H1 (cell line): Measurements from ENCODE around the gene STAT4. TPM values are rescaled to one million over a fixed set of nuclear protein-coding genes. Genes with fewer than 3 reads are reported as not detected.

Experiments
- CTCF ChIA-PET: fragments of 300-600 bp; sonication (Branson Sonifier 250); formaldehyde crosslinking; loops from one replicate; lab custom pipeline; 2021; ENCODE audit not compliant: partially characterized antibody; lab: Charles Lee
- POLR2A ChIA-PET: fragments of 300-600 bp; sonication (Branson Sonifier 250); formaldehyde crosslinking; loops from one replicate; lab custom pipeline; 2021; ENCODE audit warnings: inconsistent platforms; ENCODE audit not compliant: partially characterized antibody; lab: Charles Lee
- DNase-seq, 2 experiments: peaks; one replicate each; pipeline versions ENCODE4 v3.0.0 to v3.0.0-alpha.2; 2010 to 2022; ENCODE audit warnings: low spot score in 2 of 2, low read depth in 1 of 2, mixed read lengths in 1 of 2
- FAIRE-seq: peaks from 2 replicates; lab custom pipeline; 2011; peaks lifted over from hg19 to GRCh38; lab: Jason Lieb, UNC
- H2AFZ ChIP-seq: 2 replicates; pipeline ENCODE4 v1.8.1; 2012; ENCODE audit warnings: low read length, inconsistent platforms
- H2AK5ac ChIP-seq: 2 replicates; pipeline ENCODE4 v1.6.1; 2013; ENCODE audit warnings: low read depth, low read length
- H2BK120ac ChIP-seq: replicated peaks from 2 replicates; pipeline ENCODE3; 2013; ENCODE audit warnings: low read depth, low read length, inconsistent platforms
- H2BK12ac ChIP-seq: 2 replicates; pipeline ENCODE4 v1.6.1; 2013; ENCODE audit warnings: low read depth, low read length
- H2BK15ac ChIP-seq: 2 replicates; pipeline ENCODE4 v1.6.1; 2013; ENCODE audit warnings: low read length
- H2BK20ac ChIP-seq: 2 replicates; pipeline ENCODE4 v1.6.1; 2013; ENCODE audit warnings: low read length
- H2BK5ac ChIP-seq: 2 replicates; pipeline ENCODE4 v1.6.1; 2013; ENCODE audit warnings: low read depth, low read length
- H3K14ac ChIP-seq: 2 replicates; pipeline ENCODE4 v1.6.1; 2013; ENCODE audit warnings: inconsistent platforms; ENCODE audit not compliant: insufficient read length
- H3K18ac ChIP-seq: 2 replicates; pipeline ENCODE4 v1.6.1; 2013; ENCODE audit warnings: low read length; ENCODE audit errors: extremely low read depth
- H3K23ac ChIP-seq: 2 replicates; pipeline ENCODE4 v1.6.1; 2013; ENCODE audit warnings: inconsistent platforms; ENCODE audit not compliant: insufficient read length
- H3K23me2 ChIP-seq: 2 replicates; pipeline ENCODE4 v1.6.1; 2013; ENCODE audit warnings: low read depth, low read length
- H3K27ac ChIP-seq: 2 replicates; pipeline ENCODE4 v1.6.1; 2011; ENCODE audit warnings: low read depth, low read length, inconsistent platforms
- H3K27me3 ChIP-seq, 4 experiments: replicated peaks in 1 of 4; 1 replicate in 1 of 4; 2 replicates in 3 of 4; pipeline versions ENCODE4 v1.6.1 to v1.8.1; 2011 to 2013; ENCODE audit warnings: low read length in 3 of 4, mild to moderate bottlenecking in 3 of 4, inconsistent platforms in 2 of 4, mixed read lengths in 2 of 4, moderate library complexity in 1 of 4; ENCODE audit not compliant: control insufficient read depth in 3 of 4, insufficient read depth in 3 of 4; ENCODE audit errors: extremely low read depth in 1 of 4
- H3K36me3 ChIP-seq, 4 experiments: 2 replicates each; pipeline versions ENCODE4 v1.6.1 to v1.8.1; 2011 to 2013; ENCODE audit warnings: mild to moderate bottlenecking in 4 of 4, low read length in 3 of 4, moderate library complexity in 2 of 4, control low read depth in 1 of 4, inconsistent platforms in 1 of 4; ENCODE audit not compliant: insufficient read depth in 4 of 4, control insufficient read depth in 2 of 4
- H3K4ac ChIP-seq: replicated peaks from 2 replicates; pipeline ENCODE3; 2013; ENCODE audit warnings: low read length, low read depth, mixed read lengths, inconsistent platforms; ENCODE audit not compliant: insufficient read length
- H3K4me1 ChIP-seq, 4 experiments: replicated peaks in 1 of 4; 1 replicate in 1 of 4; 2 replicates in 3 of 4; pipeline versions ENCODE4 v1.6.1 to v1.8.1; 2011 to 2013; ENCODE audit warnings: low read length in 3 of 4, inconsistent platforms in 2 of 4, mixed read lengths in 1 of 4; ENCODE audit not compliant: insufficient read depth in 4 of 4, control insufficient read depth in 3 of 4
- H3K4me2 ChIP-seq, 2 experiments: 2 replicates each; pipeline versions ENCODE4 v1.6.1 to v1.8.1; 2011 to 2013; ENCODE audit warnings: low read depth in 2 of 2, low read length in 2 of 2, control low read depth in 1 of 2, inconsistent platforms in 1 of 2, mild to moderate bottlenecking in 1 of 2; ENCODE audit not compliant: insufficient read depth in 1 of 2
- H3K4me3 ChIP-seq, 4 experiments: fragments of 200-600, 300-600 bp in 1 of 4; sonication (generic), shearing (Covaris generic), sonication (Bioruptor Twin) in 1 of 4; 2 replicates each; pipeline versions ENCODE4 v1.5.1 to v1.8.1; 2011 to 2016; ENCODE audit warnings: low read length in 4 of 4, low read depth in 3 of 4, control low read depth in 2 of 4, inconsistent platforms in 2 of 4, mild to moderate bottlenecking in 2 of 4, mixed read lengths in 1 of 4, moderate library complexity in 1 of 4; ENCODE audit not compliant: insufficient read depth in 2 of 4; ENCODE audit errors: extremely low read depth in 1 of 4
- H3K56ac ChIP-seq: replicated peaks from 2 replicates; pipeline ENCODE3; 2013; ENCODE audit warnings: low read depth, mild to moderate bottlenecking, mixed read lengths, low read length, inconsistent platforms; ENCODE audit not compliant: insufficient read length
- H3K79me1 ChIP-seq: 2 replicates; pipeline ENCODE4 v1.6.1; 2013; ENCODE audit warnings: low read depth, low read length, control low read depth
- H3K79me2 ChIP-seq, 2 experiments: 2 replicates each; pipeline versions ENCODE4 v1.6.1 to v1.8.1; 2012 to 2013; ENCODE audit warnings: low read length in 2 of 2, mild to moderate bottlenecking in 2 of 2, inconsistent platforms in 1 of 2; ENCODE audit not compliant: insufficient read depth in 2 of 2, control insufficient read depth in 1 of 2
- H3K9ac ChIP-seq, 4 experiments: replicated peaks in 1 of 4; 1 replicate in 1 of 4; 2 replicates in 3 of 4; pipeline versions ENCODE4 v1.6.1 to v1.8.1; 2011 to 2013; ENCODE audit warnings: low read depth in 3 of 4, low read length in 3 of 4, control low read depth in 2 of 4, mild to moderate bottlenecking in 2 of 4, moderate library complexity in 2 of 4, inconsistent platforms in 1 of 4; ENCODE audit errors: extremely low read depth in 1 of 4
- H3K9me3 ChIP-seq, 2 experiments: 2 replicates each; pipeline versions ENCODE4 v1.6.1 to v1.8.1; 2012 to 2013; ENCODE audit warnings: mild to moderate bottlenecking in 2 of 2, moderate library complexity in 2 of 2, control low read depth in 1 of 2, inconsistent platforms in 1 of 2, low read depth in 1 of 2, low read length in 1 of 2, mixed read lengths in 1 of 2; ENCODE audit not compliant: insufficient read depth in 2 of 2
- H4K20me1 ChIP-seq, 2 experiments: replicated peaks in 1 of 2; 2 replicates each; pipeline versions ENCODE3 to v1.8.1; 2011 to 2013; ENCODE audit warnings: inconsistent platforms in 2 of 2, low read length in 2 of 2, mild to moderate bottlenecking in 1 of 2; ENCODE audit not compliant: insufficient read depth in 2 of 2, control insufficient read depth in 1 of 2
- H4K5ac ChIP-seq: 2 replicates; pipeline ENCODE4 v1.6.1; 2013; ENCODE audit warnings: low read length, low read depth, mixed read lengths, inconsistent platforms; ENCODE audit not compliant: insufficient read length
- H4K8ac ChIP-seq: 2 replicates; pipeline ENCODE4 v1.8.0; 2013; ENCODE audit warnings: mild to moderate bottlenecking, moderate library complexity, low read length, inconsistent platforms; ENCODE audit not compliant: insufficient read depth; ENCODE audit errors: extremely low read depth
- H4K91ac ChIP-seq: replicated peaks from 2 replicates; pipeline ENCODE3; 2013; ENCODE audit warnings: low read length, mixed read lengths, inconsistent platforms; ENCODE audit not compliant: insufficient read length
- HDAC6 ChIP-seq: IDR thresholded peaks from one replicate; pipeline ENCODE4 v1.7.1; 2012; ENCODE audit warnings: low read depth, mild to moderate bottlenecking, inconsistent platforms, low read length, moderate library complexity
- KDM1A ChIP-seq: fragments of 200-600, 300-600 bp; sonication (generic); IDR thresholded peaks from 2 replicates; pipeline ENCODE4 v1.7.1; 2016; ENCODE audit warnings: mild to moderate bottlenecking, low read length, borderline replicate concordance
- KDM5A ChIP-seq: fragments of 200-600 bp; IDR thresholded peaks from 2 replicates; pipeline ENCODE4 v1.7.1; 2012; ENCODE audit warnings: mild to moderate bottlenecking, low read length, inconsistent platforms, mixed read lengths
- MAFK ChIP-seq: IDR thresholded peaks from 2 replicates; pipeline ENCODE4 v1.6.1; 2012; ENCODE audit warnings: low read depth, mild to moderate bottlenecking, improper control_type of control experiment, low read length
- NANOG ChIP-seq: IDR thresholded peaks from 2 replicates; pipeline ENCODE4 v1.6.1; 2011; ENCODE audit warnings: low read length, low read depth, mild to moderate bottlenecking, inconsistent platforms; ENCODE audit not compliant: insufficient read depth, poor library complexity, severe bottlenecking
- SIN3A ChIP-seq, 2 experiments: IDR thresholded peaks in 1 of 2; conservative IDR thresholded peaks in 1 of 2; 2 replicates each; pipeline ENCODE4 v1.6.1; 2011 to 2012; ENCODE audit warnings: low read length in 2 of 2, improper control_type of control experiment in 1 of 2, low read depth in 1 of 2, mild to moderate bottlenecking in 1 of 2
- SIRT6 ChIP-seq: IDR thresholded peaks from one replicate; pipeline ENCODE4 v1.7.1; 2012; ENCODE audit warnings: low read length, inconsistent platforms
- SP2 ChIP-seq: IDR thresholded peaks from 2 replicates; pipeline ENCODE4 v1.6.1; 2012; ENCODE audit warnings: mild to moderate bottlenecking, low read length, inconsistent platforms
- TBP ChIP-seq: IDR thresholded peaks from 2 replicates; pipeline ENCODE4 v1.6.1; 2011; ENCODE audit warnings: low read depth, low read length, improper control_type of control experiment
- TCF12 ChIP-seq: IDR thresholded peaks from 2 replicates; pipeline ENCODE4 v1.6.1; 2011; ENCODE audit warnings: low read depth, mild to moderate bottlenecking, low read length
- ZNF274 ChIP-seq: IDR thresholded peaks from 2 replicates; pipeline ENCODE4 v1.7.0; 2012; ENCODE audit warnings: low read length, borderline replicate concordance; ENCODE audit errors: extremely low read depth
- WGBS, 2 experiments: shearing (Covaris generic) in 1 of 2; methylation state at CpG; one replicate each; pipeline versions ENCODE4 v1.1.6 to v1.1.7; 2013 to 2015; ENCODE audit warnings: low lambda C conversion rate in 2 of 2, mixed read lengths in 2 of 2, inconsistent platforms in 1 of 2, low coverage in 1 of 2, missing lambda C conversion rate in 1 of 2; ENCODE audit not compliant: insufficient replicate concordance in 2 of 2, insufficient coverage in 1 of 2, insufficient read length in 1 of 2; ENCODE audit errors: extremely low coverage in 1 of 2, missing lambda C conversion rate in 1 of 2; 5-methylcytosine and 5-hydroxymethylcytosine counted together
- polyA plus RNA-seq, 7 experiments: library from polyadenylated mRNA; depleted of rRNA in 3 of 7; stranded (reverse) in 5 of 7; unstranded in 2 of 7; fragments of >200 nt in 5 of 7; fragments of 200-250 nt in 2 of 7; gene quantifications; 1 replicate in 5 of 7; 2 replicates in 1 of 7; 4 replicates in 1 of 7; pipeline versions ENCODE4 v1.2.1 to v1.2.3, GENCODE V29; 2011 to 2013; ENCODE audit warnings: missing spikeins in 2 of 7, mixed read lengths in 2 of 7
- total RNA-seq: library from RNA; stranded (reverse); fragmentation: NEBNext Ultra II Directional; extraction: Animal tissue kit (Norgen Biotek cat#: 25700); gene quantifications from 2 replicates; pipeline ENCODE4 v1.2.1, GENCODE V29; 2021
- TF ChIP-seq, protein P1 (sequence below): IDR thresholded peaks from 2 replicates; pipeline ENCODE4 v1.6.1; 2011; ENCODE audit warnings: low read length, improper control_type of control experiment
- TF ChIP-seq, protein P2 (sequence below): IDR thresholded peaks from 2 replicates; pipeline ENCODE4 v1.6.1; 2012; ENCODE audit warnings: inconsistent platforms

The STAT4 gene
- total and polyA plus RNA-seq, 2 of the 8 experiments (the other 6 are each of a cell fraction or from before 2014, with no cell fraction given) = 0.36 to 0.63 TPM

DNA sequence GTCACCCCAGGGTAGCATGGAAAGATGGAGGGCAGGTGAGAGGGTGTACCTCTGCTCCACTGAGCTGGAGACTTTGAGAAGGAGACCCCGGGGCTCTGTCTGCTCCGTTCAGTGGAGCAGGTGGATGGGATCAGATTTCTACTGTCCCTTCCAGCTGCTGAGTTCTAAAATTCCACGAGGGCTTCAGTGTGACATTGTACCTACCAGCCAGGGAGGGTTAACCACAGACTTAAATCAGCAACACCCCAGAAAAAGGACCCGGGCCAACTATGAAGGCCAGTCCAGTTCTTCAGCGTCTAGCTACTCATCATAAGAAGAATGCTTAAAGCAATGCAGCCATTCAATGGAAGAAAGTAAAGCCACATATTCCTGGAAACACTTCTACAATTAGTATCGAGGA lies 160.7 kb downstream of the STAT4 start:
- no peak overlapping the region for H3K18ac ChIP-seq

More for the DNA sequence above, 160.7 kb downstream of the STAT4 start:
- no peak for FAIRE-seq
- Histone ChIP-seq H2BK15ac (no peak overlapping the region), H2BK5ac (no peak overlapping the region), H3K9me3 (no peaks in the 10 kb centered on the region), H3K27me3 (no peaks in the 10 kb centered on the region), H3K4ac (no peak overlapping the region), H2AK5ac (no peak overlapping the region), H3K23me2 (no peaks in the 10 kb centered on the region), H3K4me2 (no peak overlapping the region), H4K5ac (no peak overlapping the region), H3K9ac (no peak overlapping the region), H3K79me2 (no peaks in the 10 kb centered on the region), H3K4me3 (no peak overlapping the region), H3K14ac (no peak overlapping the region), H3K4me1 (no peaks in the 10 kb centered on the region), H2BK20ac (no peak overlapping the region), H3K56ac (no peak overlapping the region), H3K79me1 (no peaks in the 10 kb centered on the region), H4K8ac (no peak overlapping the region), H4K20me1 (peaks cover 0 to 2% of the 10 kb centered on the region in 2 experiments), H4K91ac (no peak overlapping the region), H2AFZ (no peak overlapping the region), H2BK120ac (no peak overlapping the region), H2BK12ac (no peak overlapping the region), H3K27ac (no peak overlapping the region), H3K36me3 (peaks cover 16 to 72% (median 50%) of the 10 kb centered on the region in 4 experiments), H3K23ac (no peak overlapping the region)
- no peak for DNase-seq
- 88% methylated on average over 6 of the region's 6 CpGs; no CpG with 5 or more reads in 1 of the 2 experiments for WGBS, 2 experiments
- ChIA-PET POLR2A (no interaction called here), CTCF (interaction anchor here (1.3 kb wide), 1 partner anchor 22 kb away, joined by 4 read pairs; no protein-coding TSS in a partner anchor)
- TF ChIP-seq MAFK (no peak), SIN3A (conservative IDR thresholded peaks at IDR 0.05 in 1 of 2, IDR thresholded peaks at IDR 0.05 in 1 of 2; ENCODE audit: low read depth in 1 of 2, low read length in 2 of 2) (no peak), HDAC6 (no peak), SIRT6 (no peak), KDM1A (no peak), ZNF274 (no peak), NANOG (no peak), KDM5A (no peak), TBP (no peak), TCF12 (no peak), SP2 (no peak)
- TF ChIP-seq, protein P1, sequence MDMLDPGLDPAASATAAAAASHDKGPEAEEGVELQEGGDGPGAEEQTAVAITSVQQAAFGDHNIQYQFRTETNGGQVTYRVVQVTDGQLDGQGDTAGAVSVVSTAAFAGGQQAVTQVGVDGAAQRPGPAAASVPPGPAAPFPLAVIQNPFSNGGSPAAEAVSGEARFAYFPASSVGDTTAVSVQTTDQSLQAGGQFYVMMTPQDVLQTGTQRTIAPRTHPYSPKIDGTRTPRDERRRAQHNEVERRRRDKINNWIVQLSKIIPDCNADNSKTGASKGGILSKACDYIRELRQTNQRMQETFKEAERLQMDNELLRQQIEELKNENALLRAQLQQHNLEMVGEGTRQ = no peak
- TF ChIP-seq, protein P2, sequence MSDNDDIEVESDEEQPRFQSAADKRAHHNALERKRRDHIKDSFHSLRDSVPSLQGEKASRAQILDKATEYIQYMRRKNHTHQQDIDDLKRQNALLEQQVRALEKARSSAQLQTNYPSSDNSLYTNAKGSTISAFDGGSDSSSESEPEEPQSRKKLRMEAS = no peak
